Skeletal muscle tissue (tissue), 4 donors: ENCODE measurements around the gene HOXA11. TPM values are rescaled to one million over a fixed set of nuclear protein-coding genes. Genes with fewer than 3 reads are reported as not detected.

Experiments used
- H3K27ac ChIP-seq: one replicate; pipeline ENCODE4 v1.7.0; 2013; ENCODE audit warnings: mild to moderate bottlenecking, low read depth, low read length, inconsistent platforms
- H3K27me3 ChIP-seq, 3 donors: one replicate each; pipeline ENCODE4 v1.7.0; 2013; ENCODE audit warnings: low read length in 3 of 3; ENCODE audit not compliant: control insufficient read depth in 3 of 3, insufficient read depth in 3 of 3
- H3K36me3 ChIP-seq, 3 donors: one replicate each; pipeline ENCODE4 v1.7.0; 2013; ENCODE audit warnings: low read length in 3 of 3; ENCODE audit not compliant: control insufficient read depth in 3 of 3, insufficient read depth in 3 of 3
- H3K4me1 ChIP-seq, 3 donors: one replicate each; pipeline ENCODE4 v1.7.0; 2013; ENCODE audit warnings: low read length in 3 of 3, mild to moderate bottlenecking in 3 of 3; ENCODE audit not compliant: control insufficient read depth in 3 of 3, insufficient read depth in 3 of 3
- H3K4me3 ChIP-seq, 3 donors: one replicate each; pipeline ENCODE4 v1.7.0; 2013; ENCODE audit warnings: low read length in 3 of 3
- H3K9ac ChIP-seq, 3 donors: one replicate each; pipeline ENCODE4 v1.7.0; 2013; ENCODE audit warnings: low read length in 3 of 3, mild to moderate bottlenecking in 3 of 3, moderate library complexity in 2 of 3, low read depth in 1 of 3
- H3K9me3 ChIP-seq, 3 donors: one replicate each; pipeline ENCODE4 v1.7.0; 2013; ENCODE audit warnings: low read length in 3 of 3; ENCODE audit not compliant: control insufficient read depth in 3 of 3
- total RNA-seq: library from RNA; depleted of rRNA; stranded (reverse); fragments of >200 nt; gene quantifications from one replicate; pipeline ENCODE4 v1.2.3, GENCODE V29; 2014
- donor health status: Osteomylitis.

The HOXA11 gene
- total RNA-seq, result 2.1 TPM

DNA sequence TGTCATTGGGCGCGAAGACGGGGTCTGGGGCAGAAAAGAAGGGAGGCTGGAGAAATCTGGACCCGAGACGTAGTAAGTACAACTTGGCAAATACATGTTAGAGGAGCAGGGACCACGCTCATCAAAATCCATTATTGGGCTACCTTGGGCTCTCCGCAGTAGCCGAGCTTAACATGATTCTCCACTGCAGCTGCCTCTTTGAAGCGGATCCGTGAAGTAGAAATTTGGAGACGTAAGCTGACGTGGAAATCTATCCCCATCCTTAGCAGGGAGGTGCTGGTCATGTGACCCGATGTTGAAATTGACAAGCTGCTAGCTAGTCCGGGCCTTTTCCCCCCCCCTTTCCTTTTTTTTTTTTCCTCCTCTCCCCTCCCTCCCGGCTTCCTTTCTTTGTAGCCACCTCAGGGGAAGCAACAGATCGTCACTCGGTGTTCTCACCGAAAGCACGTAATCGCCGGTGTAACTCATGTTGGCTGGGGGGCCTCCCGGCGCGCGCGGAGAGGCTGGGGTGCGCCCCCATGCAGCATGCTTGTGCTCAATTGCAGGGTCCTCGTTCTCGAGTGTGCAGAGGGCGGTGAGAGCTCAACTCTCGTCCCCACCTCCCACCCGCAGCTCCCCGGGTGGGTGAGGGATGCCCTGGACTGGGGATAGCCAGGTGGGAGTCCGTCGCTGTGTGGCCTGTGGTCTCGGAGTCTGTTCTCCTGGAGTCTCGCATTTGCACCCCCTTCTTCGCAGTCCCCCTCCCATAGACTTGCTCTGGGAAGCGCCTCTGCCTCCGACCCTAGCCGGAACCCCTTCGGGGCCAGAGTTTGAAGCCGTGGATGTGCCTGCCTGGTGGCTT is at the start of gene HOXA11:
Gene HOXA11, minus strand, starts transcription at position 220 of the 841 bp plus-strand sequence. Its CDS starts 88 bp downstream, at position 132.
- Histone ChIP-seq H3K9me3 (no peaks in the 10 kb centered on the region), H3K4me3 (peak within 1 kb of the TSS; percentile 76 to 80 (median 80)), H3K36me3 (no peaks in the 10 kb centered on the region), H3K27ac (peak within 1 kb of the TSS; percentile 74), H3K9ac (peak within 1 kb of the TSS; percentile 61 to 94 (median 75)), H3K27me3 (peaks cover 30 to 55% (median 43%) of the 10 kb centered on the region in 3 donors), H3K4me1 (peaks cover 17 to 61% (median 42%) of the 10 kb centered on the region in 3 donors)

GRCh38 chr7:27229448-27229847 is 44.4 kb upstream of the HOXA11 start:
- Histone ChIP-seq H3K36me3 (no peaks in the 10 kb centered on the region), H3K9me3 (no peaks in the 10 kb centered on the region), H3K4me3 (no peak overlapping the region), H3K27me3 (peaks cover 22 to 26% (median 26%) of the 10 kb centered on the region in 3 donors), H3K27ac (no peak overlapping the region), H3K9ac (no peak overlapping the region), H3K4me1 (peaks cover 0 to 4% (median 4%) of the 10 kb centered on the region in 3 donors)

DNA sequence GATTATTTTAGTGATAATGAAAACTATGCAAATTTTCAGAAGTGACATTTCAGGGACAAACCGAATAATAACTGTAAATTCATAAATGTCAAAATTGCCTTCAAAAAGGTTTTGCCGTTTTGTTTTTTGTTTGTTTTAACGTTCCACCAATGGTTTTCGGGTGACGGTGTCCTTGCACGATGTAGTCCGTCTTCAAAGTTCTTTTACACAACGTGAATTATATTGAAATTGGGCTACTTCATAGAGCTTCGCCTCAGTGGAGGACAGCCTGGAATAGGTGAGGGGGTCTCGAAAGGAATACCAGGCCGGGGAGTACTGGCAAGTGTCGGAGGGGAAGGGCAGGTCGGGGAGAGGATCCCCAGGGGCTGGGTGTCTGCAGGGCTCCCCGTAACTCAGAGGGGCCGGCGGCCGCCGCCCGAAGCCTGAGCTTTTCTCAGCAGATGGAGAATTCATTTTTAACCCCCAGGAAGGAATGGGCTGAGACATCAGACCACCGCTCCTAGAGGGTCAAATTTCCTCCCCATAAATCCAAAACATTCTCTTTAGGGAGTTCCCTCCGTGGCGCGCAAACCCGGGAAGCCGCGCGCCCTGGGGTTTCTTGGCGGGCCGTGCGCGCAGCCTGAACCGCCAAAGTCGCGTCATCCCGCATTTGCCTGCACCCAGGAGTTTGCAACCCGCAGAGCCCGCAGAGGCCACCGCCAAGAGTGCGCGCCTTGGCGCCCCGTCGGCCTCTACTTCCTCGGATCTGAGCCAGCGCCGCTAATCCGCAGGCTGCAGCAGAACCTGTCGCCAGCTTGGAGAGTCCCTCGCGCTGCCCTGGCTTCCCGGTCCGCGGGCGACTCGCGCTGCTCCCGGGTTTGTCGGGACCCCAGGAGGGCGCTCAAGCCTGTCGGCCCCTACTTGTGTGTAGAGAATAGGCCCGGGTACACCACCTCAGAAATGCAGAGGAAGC is 40.2 kb upstream of the HOXA11 start:
- Histone ChIP-seq H3K4me1 (peaks cover 0 to 4% (median 4%) of the 10 kb centered on the region in 3 donors), H3K27ac (no peak overlapping the region), H3K27me3 (peaks cover 38 to 58% (median 49%) of the 10 kb centered on the region in 3 donors), H3K9me3 (no peaks in the 10 kb centered on the region), H3K9ac (no peak overlapping the region), H3K36me3 (no peaks in the 10 kb centered on the region), H3K4me3 (peak overlapping the region in 1 of 3 donors; percentile 32)

- Histone ChIP-seq H3K4me3 (no peak overlapping the region), H3K27me3 (peaks cover 44 to 65% (median 57%) of the 10 kb centered on the region in 3 donors), H3K27ac (no peak overlapping the region), H3K36me3 (no peaks in the 10 kb centered on the region), H3K9me3 (no peaks in the 10 kb centered on the region), H3K4me1 (peaks cover 0 to 4% (median 4%) of the 10 kb centered on the region in 3 donors), H3K9ac (no peak overlapping the region)
Observed at GRCh38 chr7:27223941-27224575, 39.0 kb upstream of the HOXA11 start.

DNA sequence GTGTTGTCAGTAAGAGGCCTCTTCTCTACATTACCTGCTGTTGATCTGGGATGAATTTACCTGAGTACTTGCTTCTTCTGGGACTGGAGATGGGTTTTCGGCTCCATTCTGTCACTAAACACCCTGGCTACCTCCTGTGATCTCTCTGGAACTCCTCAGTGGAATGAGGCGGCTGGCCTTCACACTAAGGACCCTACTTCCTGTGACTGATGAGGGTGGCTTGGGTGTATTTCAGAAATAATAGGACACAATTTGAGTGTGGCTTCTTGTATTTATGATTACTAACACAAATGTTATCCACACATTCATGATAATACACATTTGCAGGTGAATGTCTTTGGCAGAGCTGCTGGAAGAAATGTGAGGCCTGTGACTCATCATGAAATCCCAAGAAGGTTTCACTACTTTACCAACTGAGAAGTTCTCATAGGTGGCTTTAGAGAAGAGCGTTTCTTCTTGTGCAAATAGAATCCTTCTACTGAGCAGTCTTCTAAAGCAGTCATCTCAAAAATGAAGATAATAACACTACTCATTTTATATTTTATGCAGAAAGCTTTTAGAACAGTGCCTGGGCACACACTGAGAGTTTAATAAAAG is 36.3 kb upstream of the HOXA11 start:
- no peak overlapping the region for H3K27ac ChIP-seq
- H3K4me3 ChIP-seq, result no peak overlapping the region
- no peak overlapping the region for H3K9ac ChIP-seq
- no peaks in the 10 kb centered on the region for H3K9me3 ChIP-seq
- H3K36me3 ChIP-seq, result no peaks in the 10 kb centered on the region
- H3K4me1 ChIP-seq, result peaks cover 0 to 4% (median 4%) of the 10 kb centered on the region in 3 donors
- H3K27me3 ChIP-seq, result peaks cover 40 to 59% (median 54%) of the 10 kb centered on the region in 3 donors

- H3K27ac ChIP-seq, result no peak overlapping the region
- peaks cover 0 to 3% (median 2%) of the 10 kb centered on the region in 3 donors for H3K4me1 ChIP-seq
- no peak overlapping the region for H3K9ac ChIP-seq
- H3K27me3 ChIP-seq, result peaks cover 34 to 53% (median 47%) of the 10 kb centered on the region in 3 donors
- no peaks in the 10 kb centered on the region for H3K9me3 ChIP-seq
- no peak overlapping the region for H3K4me3 ChIP-seq
- H3K36me3 ChIP-seq, result no peaks in the 10 kb centered on the region
Observed at GRCh38 chr7:27220440-27220955, 35.5 kb upstream of the HOXA11 start.

DNA sequence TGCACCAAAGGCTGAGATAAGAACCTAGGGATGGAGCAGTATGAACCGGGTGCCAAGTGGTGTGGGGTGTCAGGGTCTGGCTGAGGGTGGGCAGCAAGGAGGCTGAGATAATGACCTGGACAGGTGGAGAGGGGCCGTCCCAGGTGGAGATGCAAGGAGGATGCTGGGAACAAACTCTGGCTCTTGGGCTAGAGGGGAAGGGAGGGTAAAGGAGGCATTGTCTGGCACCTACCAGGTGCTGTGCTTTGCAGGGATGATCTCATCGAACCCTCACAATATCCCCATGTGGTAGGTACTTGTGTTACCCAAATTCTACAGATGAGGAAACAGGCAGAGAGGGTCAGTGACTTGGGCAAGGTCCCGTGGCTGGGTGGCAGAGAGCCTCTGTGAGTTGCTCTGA is 34.8 kb upstream of the HOXA11 start:
- no peak overlapping the region for H3K4me3 ChIP-seq
- no peaks in the 10 kb centered on the region for H3K4me1 ChIP-seq
- H3K9ac ChIP-seq, result no peak overlapping the region
- peaks cover 27 to 46% (median 41%) of the 10 kb centered on the region in 3 donors for H3K27me3 ChIP-seq
- no peaks in the 10 kb centered on the region for H3K9me3 ChIP-seq
- no peak overlapping the region for H3K27ac ChIP-seq
- no peaks in the 10 kb centered on the region for H3K36me3 ChIP-seq

GRCh38 chr7:27217951-27218350 is 32.9 kb upstream of the HOXA11 start:
- Histone ChIP-seq H3K4me3 (no peak overlapping the region), H3K9ac (no peak overlapping the region), H3K4me1 (no peaks in the 10 kb centered on the region), H3K27ac (no peak overlapping the region), H3K9me3 (no peaks in the 10 kb centered on the region), H3K36me3 (no peaks in the 10 kb centered on the region), H3K27me3 (peaks cover 26 to 53% (median 39%) of the 10 kb centered on the region in 3 donors)

- no peaks in the 10 kb centered on the region for H3K36me3 ChIP-seq
- no peak overlapping the region for H3K4me3 ChIP-seq
- H3K27me3 ChIP-seq, result peaks cover 34 to 59% (median 38%) of the 10 kb centered on the region in 3 donors
- H3K4me1 ChIP-seq, result peaks cover 4% of the 10 kb centered on the region in 3 donors
- H3K9me3 ChIP-seq, result no peaks in the 10 kb centered on the region
- no peak overlapping the region for H3K27ac ChIP-seq
- H3K9ac ChIP-seq, result no peak overlapping the region
Observed at GRCh38 chr7:27215356-27215755, 30.3 kb upstream of the HOXA11 start.
